ENCODE measurements around the gene SLC4A1. TPM values are rescaled to one million over a fixed set of nuclear protein-coding genes. Genes with fewer than 3 reads are reported as not detected.

SLC4A1 gene
- polyA plus RNA-seq, 1 of the 3 experiments (the other 2 are of a cell fraction), result not detected

DNA sequence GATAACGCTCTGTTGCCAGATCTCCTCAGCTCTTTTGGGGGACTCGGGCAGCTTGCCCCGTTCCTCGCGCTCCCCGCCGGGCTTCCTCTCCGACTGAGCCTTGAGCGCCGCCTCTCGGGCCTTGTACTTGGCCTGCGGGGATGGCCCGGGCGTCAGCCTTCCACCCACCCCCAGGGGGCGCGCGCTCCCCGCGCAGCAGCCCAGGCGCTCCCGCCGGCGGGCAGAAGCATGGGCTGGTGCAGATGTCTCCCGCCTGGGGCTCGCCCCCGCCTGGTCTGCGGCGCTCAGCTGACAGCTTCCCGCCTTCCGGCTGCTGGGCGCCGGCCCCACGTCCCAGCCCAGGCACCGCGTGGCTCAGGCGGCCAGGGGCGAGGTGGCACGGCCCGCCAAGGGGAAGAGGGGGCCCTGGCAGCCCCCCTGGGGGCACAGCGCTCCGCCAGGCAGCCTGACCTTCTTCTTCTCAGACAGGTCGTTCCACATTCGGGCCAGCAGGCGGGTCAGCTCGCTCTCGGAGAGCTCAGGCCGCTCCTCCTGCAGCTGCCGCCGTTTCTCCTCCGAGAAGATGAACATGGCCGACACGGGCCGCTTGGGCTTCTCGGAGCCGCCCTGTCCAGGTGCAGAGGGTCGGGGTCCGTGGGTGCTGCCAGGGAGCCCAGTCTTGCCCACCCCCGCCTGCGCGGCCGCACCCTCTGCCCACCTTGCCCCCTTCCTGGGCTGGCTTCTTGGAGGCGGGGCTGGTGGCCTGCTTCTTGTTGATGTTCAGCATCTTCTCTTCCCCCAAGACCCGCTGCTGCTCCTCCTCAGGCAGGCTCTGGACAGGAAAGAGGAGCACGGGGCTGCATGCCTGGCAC is 57.4 kb downstream of the SLC4A1 start (continued):
- TF ChIP-seq SIN3A (IDR thresholded peaks at IDR 0.05; ENCODE audit: borderline replicate concordance, low read depth, low read length) (peak; percentile 89; the same call in 1 of the 2 replicates), CHD2 (IDR thresholded peaks at IDR 0.05; ENCODE audit: low read length, partially characterized antibody) (no peak), MXI1 (IDR thresholded peaks at IDR 0.05; ENCODE audit: low read depth, low read length) (peak; percentile 57; the same call in 1 of the 2 replicates), GABPA (IDR thresholded peaks at IDR 0.05; ENCODE audit: low read depth) (no peak), TEAD4 (IDR thresholded peaks at IDR 0.05; ENCODE audit: borderline replicate concordance, insufficient read depth) (no peak), JUND (IDR thresholded peaks at IDR 0.05) (no peak), RAD21 (IDR thresholded peaks at IDR 0.05; ENCODE audit: low read length) (peak; percentile 70)

DNA sequence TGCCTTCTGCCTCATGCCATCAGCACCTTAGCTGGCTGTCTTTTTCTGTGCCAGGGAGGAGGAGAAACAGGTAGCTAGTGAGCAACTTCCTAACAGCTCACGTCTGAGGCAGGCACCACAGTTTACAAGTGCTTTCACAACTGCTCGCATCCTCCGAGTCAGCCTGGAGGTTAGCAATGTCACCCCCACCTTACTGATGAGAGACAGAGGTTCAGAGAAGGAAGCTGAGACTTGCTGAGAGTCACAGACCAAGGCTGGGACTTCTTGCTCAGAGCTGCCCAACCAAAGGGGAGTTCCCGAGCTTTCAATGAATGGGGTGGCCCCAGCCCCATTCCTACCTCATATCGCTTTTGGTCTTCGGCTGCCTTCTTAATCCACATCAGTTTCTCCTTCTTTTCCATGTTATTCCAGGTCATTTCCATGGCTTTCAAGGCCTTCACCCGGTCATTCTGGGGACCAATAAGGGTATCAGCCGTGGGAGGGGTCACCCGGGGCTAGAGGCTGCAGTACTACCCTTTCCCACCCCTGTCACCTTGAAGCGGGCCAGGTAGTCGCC is 58.1 kb downstream of the SLC4A1 start:
- no peaks in the 10 kb centered on the region for H3K9me3 ChIP-seq
- H3K79me2 ChIP-seq (ENCODE audit: insufficient read depth), result peaks cover 3% of the 10 kb centered on the region; the same call in 1 of the 2 replicates
- no peaks in the 10 kb centered on the region for H3K27me3 ChIP-seq (ENCODE audit: insufficient read depth)
- ChIA-PET CTCF (interaction anchor here (0.8 to 6.7 kb wide), 18 partner anchors 9 to 140 kb away, joined by 3 to 57 read pairs (median 7); partner anchors contain the start of genes G6PC3, GRN and UBTF), POLR2A (no interaction called here)
- H3K4me1 ChIP-seq (ENCODE audit: control insufficient read depth in 1 of 2, insufficient read depth in 2 of 2, low read depth in 1 of 2, low read length in 1 of 2), result 0 out of 4 replicates have a peak, but pooled peaks cover 0 to 4% of the 10 kb centered on the region in 2 experiments
- peaks cover 39% of the 10 kb centered on the region for H3F3A ChIP-seq (replicated peaks; ENCODE audit: insufficient read depth)
- no peak overlapping the region for H3K27ac ChIP-seq (ENCODE audit: low read depth in 2 of 2, low read length in 1 of 2)
- H3K36me3 ChIP-seq (replicated peaks in 1 of 2; ENCODE audit: control insufficient read depth in 1 of 2, insufficient read depth in 2 of 2, low read length in 1 of 2), result peaks cover 35 to 67% of the 10 kb centered on the region in 2 experiments
- H3K4me3 ChIP-seq (ENCODE audit: low read depth in 2 of 2, low read length in 1 of 2), result peak overlapping the region in 1 of 2 experiments; percentile 44; a peak in 1 of 4 replicates
- no peak overlapping the region for H3K9ac ChIP-seq
- H2AFZ ChIP-seq (ENCODE audit: low read depth), result no peak overlapping the region
- no peak for DNase-seq
- WGBS (ENCODE audit: low lambda C conversion rate), result 93% methylated on average over 11 of the region's 11 CpGs
- no peak overlapping the region for H3K4me2 ChIP-seq
- no peak for TF ChIP-seq RFX5 (IDR thresholded peaks at IDR 0.05; ENCODE audit: low read length)
- TF ChIP-seq EP300 (IDR thresholded peaks at IDR 0.05; ENCODE audit: borderline replicate concordance in 1 of 2, low read depth in 1 of 2, low read length in 1 of 2), result no peak
- TF ChIP-seq PBX3 (IDR thresholded peaks at IDR 0.05), result no peak
- no peak for TF ChIP-seq NFIC (IDR thresholded peaks at IDR 0.05; ENCODE audit: borderline replicate concordance)
- H3K9me2 ChIP-seq, result no peaks in the 10 kb centered on the region
- H4K20me1 ChIP-seq (ENCODE audit: insufficient read depth), result peaks cover 11% of the 10 kb centered on the region; the same call in 1 of the 2 replicates

- ChIA-PET CTCF (interaction anchor here (1.0 to 6.7 kb wide), 4 partner anchors 9 to 143 kb away, joined by 4 to 57 read pairs (median 8); no protein-coding TSS in a partner anchor), POLR2A (no interaction called here)
- H3K27me3 ChIP-seq (ENCODE audit: insufficient read depth), result no peaks in the 10 kb centered on the region
- H3K4me2 ChIP-seq, result no peak overlapping the region
- 97% methylated on average over 3 of the region's 5 CpGs for WGBS (ENCODE audit: low lambda C conversion rate)
- H4K20me1 ChIP-seq (ENCODE audit: insufficient read depth), result no peaks in the 10 kb centered on the region; the same call in 1 of the 2 replicates
- H3K4me3 ChIP-seq (ENCODE audit: low read depth in 2 of 2, low read length in 1 of 2), result no peak overlapping the region
- H3K79me2 ChIP-seq (ENCODE audit: insufficient read depth), result no peaks in the 10 kb centered on the region
- H3K9me3 ChIP-seq, result no peaks in the 10 kb centered on the region
- H2AFZ ChIP-seq (ENCODE audit: low read depth), result no peak overlapping the region
- H3K36me3 ChIP-seq (replicated peaks in 1 of 2; ENCODE audit: control insufficient read depth in 1 of 2, insufficient read depth in 2 of 2, low read length in 1 of 2), result peaks cover 29 to 50% of the 10 kb centered on the region in 2 experiments
- H3K9me2 ChIP-seq, result no peaks in the 10 kb centered on the region
- H3K4me1 ChIP-seq (ENCODE audit: control insufficient read depth in 1 of 2, insufficient read depth in 2 of 2, low read depth in 1 of 2, low read length in 1 of 2), result peaks cover 7 to 12% of the 10 kb centered on the region in 2 experiments; a peak in 3 of 4 replicates
- no peak overlapping the region for H3K9ac ChIP-seq
- H3K27ac ChIP-seq (ENCODE audit: low read depth in 2 of 2, low read length in 1 of 2), result no peak overlapping the region
- peaks cover 42% of the 10 kb centered on the region for H3F3A ChIP-seq (replicated peaks; ENCODE audit: insufficient read depth)
- TF ChIP-seq, protein P1, sequence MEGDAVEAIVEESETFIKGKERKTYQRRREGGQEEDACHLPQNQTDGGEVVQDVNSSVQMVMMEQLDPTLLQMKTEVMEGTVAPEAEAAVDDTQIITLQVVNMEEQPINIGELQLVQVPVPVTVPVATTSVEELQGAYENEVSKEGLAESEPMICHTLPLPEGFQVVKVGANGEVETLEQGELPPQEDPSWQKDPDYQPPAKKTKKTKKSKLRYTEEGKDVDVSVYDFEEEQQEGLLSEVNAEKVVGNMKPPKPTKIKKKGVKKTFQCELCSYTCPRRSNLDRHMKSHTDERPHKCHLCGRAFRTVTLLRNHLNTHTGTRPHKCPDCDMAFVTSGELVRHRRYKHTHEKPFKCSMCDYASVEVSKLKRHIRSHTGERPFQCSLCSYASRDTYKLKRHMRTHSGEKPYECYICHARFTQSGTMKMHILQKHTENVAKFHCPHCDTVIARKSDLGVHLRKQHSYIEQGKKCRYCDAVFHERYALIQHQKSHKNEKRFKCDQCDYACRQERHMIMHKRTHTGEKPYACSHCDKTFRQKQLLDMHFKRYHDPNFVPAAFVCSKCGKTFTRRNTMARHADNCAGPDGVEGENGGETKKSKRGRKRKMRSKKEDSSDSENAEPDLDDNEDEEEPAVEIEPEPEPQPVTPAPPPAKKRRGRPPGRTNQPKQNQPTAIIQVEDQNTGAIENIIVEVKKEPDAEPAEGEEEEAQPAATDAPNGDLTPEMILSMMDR (IDR thresholded peaks at IDR 0.05), result no peak
- TF ChIP-seq TEAD4 (IDR thresholded peaks at IDR 0.05; ENCODE audit: borderline replicate concordance, insufficient read depth), result no peak
- TF ChIP-seq TCF12 (IDR thresholded peaks at IDR 0.05), result no peak
- no peak for TF ChIP-seq NFIC (IDR thresholded peaks at IDR 0.05; ENCODE audit: borderline replicate concordance)
- no peak for TF ChIP-seq USF2 (IDR thresholded peaks at IDR 0.05; ENCODE audit: borderline replicate concordance, low read depth, low read length)
- no peak for TF ChIP-seq NRF1 (IDR thresholded peaks at IDR 0.05; ENCODE audit: low read depth, low read length)
- TF ChIP-seq RFX5 (IDR thresholded peaks at IDR 0.05; ENCODE audit: low read length), result no peak
- no peak for TF ChIP-seq PBX3 (IDR thresholded peaks at IDR 0.05)
- TF ChIP-seq FOXM1 (IDR thresholded peaks at IDR 0.05; ENCODE audit: low read depth), result no peak
- TF ChIP-seq ELF1 (IDR thresholded peaks at IDR 0.05), result no peak
- no peak for TF ChIP-seq RAD21 (IDR thresholded peaks at IDR 0.05; ENCODE audit: low read length)
- no peak for TF ChIP-seq FOSL2 (IDR thresholded peaks at IDR 0.05; ENCODE audit: borderline replicate concordance, low read depth)
- no peak for DNase-seq
Observed at GRCh38 chr17:44207743-44208142, 60.2 kb downstream of the SLC4A1 start.
